Activated CD4-positive, alpha-beta T cell treated with anti-CD3 and anti-CD28 coated beads, Interleukin-2, amount 10 ng/mL, durations not matched to agents 7 days and 5 days (primary cell): ENCODE data around the gene WWP2. TPM values are rescaled to one million over a fixed set of nuclear protein-coding genes. Genes with fewer than 3 reads are reported as not detected.

Experiments used
- CTCF ChIA-PET: fragments of 350-600 bp; sonication (Branson Sonifier 250); formaldehyde crosslinking; loops from one replicate; lab custom pipeline; 2021; ENCODE audit warnings: antibody characterized with exemption; lab: Charles Lee
- POLR2A ChIA-PET: fragments of 350-600 bp; sonication (Branson Sonifier 250); formaldehyde crosslinking; loops from one replicate; lab custom pipeline; 2021; ENCODE audit warnings: antibody characterized with exemption; lab: Charles Lee
- DNase-seq: peaks from one replicate; pipeline ENCODE4 v3.0.0-alpha.2; 2020
- H3K27ac Mint-ChIP-seq: one replicate; pipeline ENCODE4 v1.8.0; 2021; ENCODE audit warnings: mild to moderate bottlenecking, moderate library complexity, mixed read lengths
- H3K27me3 Mint-ChIP-seq: one replicate; pipeline ENCODE4 v1.8.0; 2021; ENCODE audit warnings: mixed read lengths
- H3K36me3 Mint-ChIP-seq: one replicate; pipeline ENCODE4 v1.8.0; 2021; ENCODE audit warnings: low read depth, mixed read lengths
- H3K4me1 Mint-ChIP-seq: one replicate; pipeline ENCODE4 v1.8.0; 2021; ENCODE audit warnings: mixed read lengths
- H3K4me3 Mint-ChIP-seq: one replicate; pipeline ENCODE4 v1.8.0; 2021; ENCODE audit warnings: mild to moderate bottlenecking, moderate library complexity, mixed read lengths
- H3K9me3 Mint-ChIP-seq: one replicate; pipeline ENCODE4 v1.8.0; 2021; ENCODE audit warnings: mixed read lengths
- total RNA-seq, 2 experiments: library from RNA; stranded (reverse); gene quantifications; one replicate each; pipeline ENCODE4 v1.2.3, GENCODE V29; 2021

The WWP2 gene
- total RNA-seq, 2 experiments from 2014 or later: 68.8 to 76.3 TPM

DNA sequence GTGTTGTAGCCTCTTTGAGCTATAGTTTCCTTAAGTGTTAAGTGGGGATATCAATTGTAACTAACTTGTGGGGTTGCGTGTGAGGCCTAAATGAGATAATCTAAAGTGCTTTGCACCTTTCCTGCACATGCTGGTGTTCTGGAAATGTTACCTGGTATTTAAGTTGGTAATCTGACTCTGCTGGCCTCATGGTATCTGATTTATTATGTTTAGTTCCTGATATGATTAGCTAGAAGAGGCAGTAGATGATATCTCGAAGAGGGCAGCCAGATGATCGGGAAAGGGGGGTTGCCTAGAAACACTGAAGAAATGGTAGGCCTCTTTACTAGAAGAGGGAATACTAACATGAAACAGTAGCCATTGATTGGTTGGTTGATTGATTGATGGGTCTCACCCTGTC is 123.6 kb downstream of the WWP2 start:
- Mint-ChIP-seq H3K36me3 (peaks cover 32% of the 10 kb centered on the region), H3K4me1 (no peaks in the 10 kb centered on the region), H3K27ac (no peak overlapping the region), H3K4me3 (no peak overlapping the region), H3K27me3 (no peaks in the 10 kb centered on the region), H3K9me3 (peaks cover 5% of the 10 kb centered on the region)
- no peak for DNase-seq
- CTCF ChIA-PET: no interaction called here
- POLR2A ChIA-PET: no interaction called here

DNA sequence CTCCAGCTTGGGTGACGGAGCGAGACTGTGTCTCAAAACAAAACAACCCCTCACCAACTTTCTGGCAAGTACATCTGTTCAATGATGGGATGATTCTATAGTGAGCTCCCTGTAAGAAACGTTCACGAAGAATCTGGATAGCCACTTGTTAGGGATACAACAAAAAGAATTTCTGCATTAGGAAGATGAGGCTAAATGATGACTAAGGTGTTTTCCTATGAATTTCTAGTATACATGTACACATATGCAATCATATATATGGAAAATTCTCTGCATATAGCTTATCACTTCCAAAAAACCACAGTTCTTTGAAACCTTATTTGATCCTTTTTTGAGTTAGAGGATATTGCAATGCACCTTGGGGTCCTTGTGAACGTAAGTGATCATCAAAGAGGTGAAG is 124.6 kb downstream of the WWP2 start:
- Mint-ChIP-seq H3K36me3 (peaks cover 32% of the 10 kb centered on the region), H3K27me3 (no peaks in the 10 kb centered on the region), H3K4me1 (no peaks in the 10 kb centered on the region), H3K9me3 (peaks cover 5% of the 10 kb centered on the region), H3K4me3 (no peak overlapping the region), H3K27ac (no peak overlapping the region)
- CTCF ChIA-PET: no interaction called here
- POLR2A ChIA-PET: no interaction called here
- no peak for DNase-seq

DNA sequence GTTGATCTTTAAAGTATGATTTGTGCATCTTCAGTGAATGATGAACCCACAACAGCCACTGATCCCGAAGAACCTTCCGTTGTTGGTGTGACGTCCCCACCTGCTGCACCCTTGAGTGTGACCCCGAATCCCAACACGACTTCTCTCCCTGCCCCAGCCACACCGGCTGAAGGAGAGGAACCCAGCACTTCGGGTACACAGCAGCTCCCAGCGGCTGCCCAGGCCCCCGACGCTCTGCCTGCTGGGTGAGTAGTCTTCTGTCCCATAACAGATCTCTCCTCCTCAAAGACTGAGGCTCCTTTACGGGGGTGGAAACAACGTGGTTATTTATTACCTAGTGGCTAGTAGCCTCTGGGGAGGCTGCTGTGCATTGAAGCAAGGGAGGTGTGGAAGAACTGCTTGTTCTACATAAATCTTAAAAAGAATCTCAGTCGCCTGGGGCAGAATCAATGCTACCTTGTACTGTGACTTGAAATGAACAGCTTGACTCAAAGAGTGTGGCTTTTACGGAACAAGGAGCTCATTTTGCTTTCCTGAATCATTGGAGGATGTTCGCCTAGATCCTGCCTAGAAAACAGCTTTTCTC is 126.0 kb downstream of the WWP2 start:
- POLR2A ChIA-PET: no interaction called here
- CTCF ChIA-PET: interaction anchor here (1.4 kb wide), 1 partner anchor 12 kb away, joined by 5 read pairs; no protein-coding TSS in a partner anchor
- no peak overlapping the region for H3K4me3 Mint-ChIP-seq

DNA sequence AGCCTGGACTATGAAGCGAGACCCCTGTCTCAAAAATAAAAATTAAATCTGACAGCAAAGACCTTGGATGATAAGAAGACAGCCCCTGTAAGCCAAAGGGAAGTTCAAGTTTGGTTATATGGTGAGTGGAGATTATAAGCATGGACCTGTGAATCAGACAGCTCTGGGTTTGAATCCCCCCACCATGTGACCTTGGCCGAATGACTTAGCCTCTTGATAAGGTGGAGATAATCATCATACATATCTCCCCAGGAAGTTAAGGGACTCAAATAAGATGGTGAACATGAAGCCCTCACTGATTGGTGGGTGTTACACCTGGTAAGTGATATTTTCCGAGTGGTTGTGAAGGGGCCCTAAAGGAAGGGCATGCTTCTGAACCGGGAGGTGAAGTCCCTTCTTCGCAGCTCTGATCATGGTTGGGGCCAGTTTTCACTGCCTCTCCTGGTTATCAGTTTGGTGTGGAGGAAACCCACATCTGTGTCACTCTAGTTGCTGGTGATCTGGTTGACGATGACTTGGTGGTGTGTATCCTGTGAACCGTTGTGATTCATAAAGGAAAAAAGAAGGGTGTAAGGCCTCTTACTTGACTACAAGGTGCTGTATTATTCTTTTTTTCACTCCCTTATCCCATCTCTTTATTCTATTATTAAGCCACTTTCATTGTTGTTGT is 127.3 kb downstream of the WWP2 start:
- no peaks in the 10 kb centered on the region for H3K4me1 Mint-ChIP-seq
- H3K27me3 Mint-ChIP-seq: no peaks in the 10 kb centered on the region
- ChIA-PET POLR2A (no interaction called here), CTCF (interaction anchor here (0.6 to 1.4 kb wide), 3 partner anchors 9 to 315 kb away, joined by 4 to 5 read pairs (median 4); no protein-coding TSS in a partner anchor)
- no peak overlapping the region for H3K27ac Mint-ChIP-seq
- H3K36me3 Mint-ChIP-seq: peaks cover 23% of the 10 kb centered on the region
- no peak for DNase-seq
- H3K4me3 Mint-ChIP-seq: no peak overlapping the region
- peaks cover 5% of the 10 kb centered on the region for H3K9me3 Mint-ChIP-seq

More for the DNA sequence above, 126.0 kb downstream of the WWP2 start:
- Mint-ChIP-seq H3K9me3 (peaks cover 5% of the 10 kb centered on the region), H3K36me3 (peaks cover 27% of the 10 kb centered on the region), H3K4me1 (no peaks in the 10 kb centered on the region), H3K27ac (no peak overlapping the region), H3K27me3 (no peaks in the 10 kb centered on the region)
- DNase-seq: no peak

DNA sequence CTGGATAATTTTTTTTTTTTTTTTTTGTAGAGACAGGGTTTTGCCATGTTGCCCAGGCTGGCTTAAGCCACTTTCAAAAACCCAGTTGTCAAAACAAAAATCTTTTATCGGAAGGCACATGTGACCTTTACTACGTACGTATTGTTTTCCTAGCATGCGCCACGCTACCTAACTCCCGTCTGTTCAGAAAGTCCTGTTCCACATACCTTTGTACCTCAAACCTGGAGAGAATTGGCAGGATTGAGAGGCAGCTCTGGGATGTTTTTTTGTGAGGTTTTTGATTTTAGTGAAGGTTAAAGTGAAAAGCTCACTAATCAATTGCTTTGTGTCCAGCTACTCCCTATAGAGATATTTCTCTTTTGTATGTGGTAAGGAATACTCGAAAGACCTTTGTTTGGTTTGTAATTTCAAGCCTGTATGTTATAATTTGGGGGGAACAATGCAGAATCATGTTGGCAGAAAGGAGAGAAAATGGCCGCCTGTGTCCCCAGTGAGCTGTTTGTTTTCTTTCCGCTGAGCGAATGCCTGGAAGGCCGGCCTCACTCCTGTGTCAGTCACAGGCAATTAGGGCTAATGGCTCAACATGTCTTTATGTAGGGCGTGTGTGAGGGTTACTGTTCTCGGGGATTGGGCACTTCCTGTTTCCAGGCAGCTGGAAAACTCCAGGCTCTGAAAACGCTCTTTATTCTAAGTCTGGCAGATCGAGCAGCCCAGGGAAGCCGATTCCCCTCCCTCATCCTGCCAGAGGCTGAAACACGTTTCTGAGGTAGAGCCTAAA is 128.2 kb downstream of the WWP2 start:
- DNase-seq: no peak
- no peak overlapping the region for H3K4me3 Mint-ChIP-seq
- H3K9me3 Mint-ChIP-seq: peaks cover 5% of the 10 kb centered on the region
- no peaks in the 10 kb centered on the region for H3K4me1 Mint-ChIP-seq
- H3K27ac Mint-ChIP-seq: no peak overlapping the region
- ChIA-PET CTCF (interaction anchor here (0.6 kb wide), 1 partner anchor 314 kb away, joined by 4 read pairs; no protein-coding TSS in a partner anchor), POLR2A (no interaction called here)
- peaks cover 23% of the 10 kb centered on the region for H3K36me3 Mint-ChIP-seq
- no peaks in the 10 kb centered on the region for H3K27me3 Mint-ChIP-seq

DNA sequence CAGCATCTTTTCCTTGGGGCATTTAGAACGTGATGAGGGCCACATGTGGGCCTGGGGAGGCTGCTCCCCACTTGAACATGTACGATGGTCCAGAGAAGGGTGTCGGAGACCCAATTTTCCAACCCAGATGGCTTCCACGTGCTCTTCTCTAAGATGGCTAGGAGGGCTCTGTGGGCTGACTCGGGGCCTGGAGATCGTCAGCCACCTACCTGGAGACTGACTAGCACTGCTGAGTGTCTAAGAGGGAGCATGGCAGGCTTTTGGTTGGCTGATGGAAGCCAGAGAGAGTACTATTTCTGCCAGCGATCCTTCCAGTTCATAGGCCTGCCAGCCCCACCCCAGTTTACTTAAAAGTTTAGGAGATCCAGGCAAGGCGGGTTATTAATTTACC is 128.8 kb downstream of the WWP2 start:
- Mint-ChIP-seq H3K27me3 (no peaks in the 10 kb centered on the region), H3K9me3 (no peaks in the 10 kb centered on the region), H3K36me3 (peaks cover 21% of the 10 kb centered on the region), H3K4me3 (no peak overlapping the region), H3K4me1 (no peaks in the 10 kb centered on the region), H3K27ac (no peak overlapping the region)
- no peak for DNase-seq
- ChIA-PET POLR2A (no interaction called here), CTCF (no interaction called here)

DNA sequence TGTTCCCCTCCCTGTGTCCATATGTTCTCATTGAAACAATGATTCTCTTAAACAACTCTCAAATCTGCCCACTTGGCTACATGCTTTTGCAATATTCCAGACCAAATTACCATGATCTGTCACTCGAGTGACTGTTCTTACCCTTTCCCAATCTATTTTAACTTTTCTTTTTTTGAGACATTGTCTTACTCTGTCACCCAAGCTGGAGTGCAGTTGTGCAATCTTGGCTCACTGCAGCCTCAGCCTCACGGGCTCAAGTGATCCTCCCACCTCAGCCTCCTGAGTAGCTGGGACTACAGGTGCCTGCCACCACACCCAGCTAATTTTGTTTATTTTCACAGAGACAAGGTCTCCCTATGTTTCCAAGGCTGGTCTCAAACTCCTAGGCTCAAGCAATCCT is 130.2 kb downstream of the WWP2 start:
- Mint-ChIP-seq H3K27ac (no peak overlapping the region), H3K4me1 (no peaks in the 10 kb centered on the region), H3K9me3 (no peaks in the 10 kb centered on the region), H3K36me3 (peaks cover 21% of the 10 kb centered on the region), H3K27me3 (no peaks in the 10 kb centered on the region), H3K4me3 (no peak overlapping the region)
- CTCF ChIA-PET: no interaction called here
- POLR2A ChIA-PET: no interaction called here
- DNase-seq: no peak

DNA sequence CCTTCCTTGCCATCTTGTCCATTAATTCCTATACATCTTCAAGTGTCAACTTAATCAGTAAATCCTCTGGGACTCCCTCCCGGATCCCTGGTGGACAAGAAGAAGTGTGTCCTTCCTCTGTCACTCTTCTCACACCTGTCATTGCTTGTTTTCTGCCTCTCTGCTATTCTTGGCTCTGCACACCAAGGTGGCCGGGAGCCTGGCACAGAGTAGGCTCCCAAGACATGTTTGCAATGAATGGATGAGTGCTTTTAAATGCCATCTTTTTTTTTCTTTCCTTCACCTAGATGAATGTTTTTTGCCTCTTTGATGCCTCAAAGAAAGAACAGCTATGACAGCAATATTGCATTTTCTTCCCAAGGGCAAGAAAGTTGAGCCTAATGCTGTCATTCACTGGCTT is 131.0 kb downstream of the WWP2 start:
- Mint-ChIP-seq H3K9me3 (no peaks in the 10 kb centered on the region), H3K27ac (peak overlapping the region; percentile 2), H3K27me3 (no peaks in the 10 kb centered on the region), H3K4me3 (no peak overlapping the region), H3K36me3 (peaks cover 17% of the 10 kb centered on the region), H3K4me1 (no peaks in the 10 kb centered on the region)
- DNase-seq: no peak
- ChIA-PET POLR2A (no interaction called here), CTCF (no interaction called here)

DNA sequence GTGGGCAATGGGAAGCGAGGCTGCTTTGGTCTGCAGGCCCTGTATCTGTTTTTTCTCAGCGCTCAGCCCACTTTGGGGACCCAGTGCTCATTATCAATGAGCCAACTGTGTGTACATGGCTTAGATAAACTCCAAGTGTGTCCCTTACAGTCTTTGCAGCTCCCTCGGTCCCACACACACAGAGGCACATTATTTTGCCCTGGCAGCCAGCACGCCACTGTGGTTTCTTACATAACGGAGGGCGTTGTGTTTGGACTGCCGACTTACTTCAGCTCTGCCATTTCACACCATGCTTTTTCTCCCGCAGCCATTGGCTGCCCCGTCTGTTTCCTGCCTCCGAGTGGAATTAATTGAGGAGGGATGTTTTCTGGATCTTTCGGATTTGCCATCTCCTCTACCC is 132.5 kb downstream of the WWP2 start:
- peaks cover 4% of the 10 kb centered on the region for H3K36me3 Mint-ChIP-seq

DNA sequence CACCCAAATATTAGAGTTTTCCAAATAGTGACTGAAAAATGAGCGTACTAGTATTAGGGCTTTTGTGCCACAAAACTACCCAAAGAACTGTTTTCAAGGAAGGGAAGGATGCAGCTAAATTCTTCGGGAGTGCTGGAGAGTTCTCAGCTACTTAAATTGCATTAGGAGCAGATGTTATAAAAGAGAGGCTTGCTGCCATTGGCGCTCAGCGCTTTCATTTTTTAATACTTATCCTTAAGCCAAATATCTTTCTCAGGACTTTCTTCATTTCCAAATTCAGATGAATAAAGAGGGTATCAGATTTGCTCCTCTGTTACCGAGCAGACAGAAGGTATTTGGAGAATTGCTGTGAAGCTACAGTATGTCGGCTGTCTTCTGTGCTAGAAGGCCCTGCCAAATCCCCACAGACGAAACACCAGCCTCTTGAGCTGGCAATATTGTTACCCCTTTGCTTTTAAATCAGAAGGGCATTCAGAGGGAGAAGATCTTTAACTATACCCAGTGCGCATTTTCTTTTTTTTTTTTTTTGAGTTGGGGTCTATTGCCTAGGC is 141.8 kb downstream of the WWP2 start:
- Mint-ChIP-seq H3K27ac (no peak overlapping the region), H3K27me3 (no peaks in the 10 kb centered on the region), H3K36me3 (peaks cover 9% of the 10 kb centered on the region), H3K4me1 (no peaks in the 10 kb centered on the region), H3K4me3 (no peak overlapping the region), H3K9me3 (no peaks in the 10 kb centered on the region)
- DNase-seq: no peak
- ChIA-PET POLR2A (no interaction called here), CTCF (interaction anchor here (0.6 kb wide), 1 partner anchor 157 kb away, joined by 3 read pairs; no protein-coding TSS in a partner anchor)

More for the DNA sequence above, 132.5 kb downstream of the WWP2 start:
- DNase-seq: no peak
- ChIA-PET POLR2A (no interaction called here), CTCF (no interaction called here)
- Mint-ChIP-seq H3K27ac (no peak overlapping the region), H3K4me1 (no peaks in the 10 kb centered on the region), H3K27me3 (no peaks in the 10 kb centered on the region), H3K9me3 (no peaks in the 10 kb centered on the region), H3K4me3 (no peak overlapping the region)

DNA sequence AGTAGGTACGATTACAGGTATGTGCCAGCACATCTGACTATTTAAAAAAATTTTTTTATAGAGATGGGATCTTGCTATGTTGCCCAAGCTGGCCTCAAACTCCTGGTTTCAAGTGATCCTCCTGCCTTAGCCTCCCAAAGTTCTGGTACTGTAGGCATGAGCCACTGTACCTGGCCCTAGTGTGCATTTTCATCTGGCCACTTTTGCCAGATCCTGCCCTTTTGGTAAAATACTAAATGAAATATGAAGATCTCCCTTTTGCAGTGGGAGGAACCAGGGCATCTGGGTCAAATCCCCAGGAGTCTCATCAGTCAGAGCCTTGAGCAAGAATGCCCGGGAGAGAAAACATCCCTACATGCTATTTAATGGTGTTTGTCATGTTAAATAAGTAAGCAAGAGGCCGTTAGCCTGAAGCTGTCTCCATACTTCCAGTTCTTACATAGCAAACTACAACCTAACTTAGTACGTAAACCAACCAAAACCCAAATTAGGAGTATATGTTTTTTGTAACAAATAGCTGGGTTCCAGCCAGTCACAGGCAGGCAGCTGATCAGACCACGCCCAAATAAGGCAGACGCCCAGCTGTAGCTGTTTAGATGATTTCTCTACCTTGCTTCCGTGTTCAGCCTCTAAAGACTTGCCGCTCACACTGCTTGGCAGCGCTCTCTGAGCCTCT is 142.5 kb downstream of the WWP2 start:
- Mint-ChIP-seq H3K9me3 (no peaks in the 10 kb centered on the region), H3K4me1 (no peaks in the 10 kb centered on the region), H3K36me3 (peaks cover 11% of the 10 kb centered on the region), H3K4me3 (no peak overlapping the region), H3K27me3 (no peaks in the 10 kb centered on the region), H3K27ac (no peak overlapping the region)
- ChIA-PET CTCF (no interaction called here), POLR2A (interaction anchor here (0.6 kb wide), 1 partner anchor 11 kb away, joined by 4 read pairs; no protein-coding TSS in a partner anchor)
- DNase-seq: no peak

DNA sequence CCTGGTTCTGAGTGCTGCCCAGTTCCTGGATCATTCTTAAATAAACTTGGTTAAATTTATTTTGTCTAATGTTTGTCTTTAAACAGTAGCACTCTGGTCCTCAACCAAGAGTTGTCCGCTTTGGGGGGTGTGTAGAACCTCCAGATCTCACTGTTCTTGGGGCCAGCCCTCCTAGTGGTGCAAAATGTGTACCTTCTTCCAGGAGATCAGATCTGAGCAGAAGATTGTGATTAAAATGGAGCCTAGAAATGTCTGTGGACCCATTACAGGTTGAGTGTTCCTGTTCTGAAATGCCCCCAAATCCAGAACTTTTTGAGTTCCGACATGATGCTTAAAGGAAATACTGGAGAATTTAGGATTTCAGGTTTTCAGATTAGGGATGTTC is 143.0 kb downstream of the WWP2 start:
- Mint-ChIP-seq H3K9me3 (no peaks in the 10 kb centered on the region), H3K4me3 (no peak overlapping the region), H3K27me3 (no peaks in the 10 kb centered on the region), H3K27ac (no peak overlapping the region), H3K36me3 (peaks cover 11% of the 10 kb centered on the region), H3K4me1 (no peaks in the 10 kb centered on the region)
- CTCF ChIA-PET: no interaction called here
- POLR2A ChIA-PET: interaction anchor here (0.6 kb wide), 1 partner anchor 11 kb away, joined by 4 read pairs; no protein-coding TSS in a partner anchor
- DNase-seq: no peak
